ENCODE measurements around the gene TNNI3.
"Not testable (repeated sequence)": the region's sequence is repeated elsewhere in the genome, so short reads cannot be mapped to it uniquely, and the experiment has no call there.

TNNI3 gene

DNA sequence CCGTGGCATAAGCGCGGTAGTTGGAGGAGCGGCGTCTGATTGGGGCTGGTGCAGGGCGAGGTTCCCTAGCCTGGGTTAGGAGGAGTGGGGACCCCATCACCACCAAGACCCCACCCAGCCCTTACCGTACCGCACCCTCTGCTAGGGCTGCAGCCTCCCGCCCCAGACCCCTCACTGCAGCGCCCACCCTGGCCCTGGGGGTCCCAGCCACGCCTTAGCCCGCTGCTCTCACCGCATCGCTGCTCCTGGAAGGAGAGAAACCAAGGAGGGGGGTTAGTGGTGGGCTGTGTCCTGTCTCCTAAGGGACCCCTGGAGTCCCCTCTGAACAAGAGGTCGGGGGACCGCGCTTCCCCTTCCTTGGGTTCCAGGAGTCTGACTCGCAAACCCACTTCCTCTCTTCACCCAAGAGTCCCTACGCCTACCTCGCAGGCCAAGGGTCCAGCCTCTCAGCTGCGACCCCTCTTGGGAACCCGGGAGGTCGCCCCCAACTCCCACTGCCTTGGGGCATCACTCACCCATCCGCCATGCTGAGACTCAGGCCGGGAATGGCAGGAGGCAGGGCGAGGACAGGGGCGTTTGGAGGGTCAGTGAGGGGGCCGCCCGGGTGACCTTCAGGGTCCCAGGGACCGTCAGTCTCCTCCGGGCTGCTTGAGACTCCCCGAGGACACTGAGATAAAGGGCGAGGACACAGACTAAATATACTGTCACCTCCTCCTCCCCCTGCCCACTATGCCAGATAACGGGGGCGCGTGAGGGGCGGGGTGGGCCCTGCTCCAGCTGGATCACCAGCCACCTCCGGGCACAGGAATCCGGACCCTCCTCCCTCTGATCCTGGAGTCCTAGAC lies at the start of gene TNNI3:
Gene TNNI3 (minus strand): TSS at position 669 of the 845 bp plus-strand sequence. CDS start 143 bp downstream, at position 526.
- no peak for DNase-seq

DNA sequence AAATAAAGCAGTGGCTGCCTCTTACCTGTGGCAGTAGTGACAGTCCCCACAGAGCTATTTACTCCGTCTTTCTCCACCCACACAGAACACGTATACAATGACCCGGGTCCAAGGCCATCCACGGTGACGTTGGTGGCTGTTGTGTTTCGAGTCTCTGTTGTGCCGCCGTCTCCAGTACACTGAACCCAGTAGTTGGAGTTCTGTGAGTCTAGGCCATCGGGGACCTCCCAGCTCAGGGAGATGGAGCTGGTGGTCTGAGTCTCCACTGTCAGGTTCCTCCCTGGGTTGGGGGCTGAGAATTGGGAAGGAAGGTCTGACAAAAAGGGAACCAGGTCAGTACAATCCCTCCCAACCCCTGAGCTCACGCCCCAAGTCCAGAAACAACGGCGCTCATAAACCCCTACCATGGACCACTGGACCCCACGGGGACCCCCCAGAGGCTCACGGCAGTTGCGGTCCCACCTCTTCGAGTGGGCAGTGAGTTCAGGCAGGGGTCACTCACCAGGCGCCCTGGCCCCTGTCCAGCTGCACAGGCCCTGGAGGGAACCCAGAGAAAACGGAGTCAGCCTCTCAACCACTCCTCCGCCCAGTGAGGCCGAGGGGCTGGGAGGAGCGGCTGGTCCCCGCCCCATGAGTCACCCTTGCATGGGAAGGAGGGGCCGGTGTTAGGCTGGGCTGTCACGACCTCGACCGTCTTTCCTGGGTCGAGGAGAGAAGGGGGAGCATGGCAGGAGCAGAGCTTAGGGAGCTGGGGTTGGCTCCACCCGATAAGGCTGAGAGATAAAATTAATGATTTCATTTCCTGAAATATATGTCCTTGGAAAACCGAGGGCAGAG lies 49.4 kb upstream of the TNNI3 start:
- DNase-seq, result peak; percentile 59 to 79

DNA sequence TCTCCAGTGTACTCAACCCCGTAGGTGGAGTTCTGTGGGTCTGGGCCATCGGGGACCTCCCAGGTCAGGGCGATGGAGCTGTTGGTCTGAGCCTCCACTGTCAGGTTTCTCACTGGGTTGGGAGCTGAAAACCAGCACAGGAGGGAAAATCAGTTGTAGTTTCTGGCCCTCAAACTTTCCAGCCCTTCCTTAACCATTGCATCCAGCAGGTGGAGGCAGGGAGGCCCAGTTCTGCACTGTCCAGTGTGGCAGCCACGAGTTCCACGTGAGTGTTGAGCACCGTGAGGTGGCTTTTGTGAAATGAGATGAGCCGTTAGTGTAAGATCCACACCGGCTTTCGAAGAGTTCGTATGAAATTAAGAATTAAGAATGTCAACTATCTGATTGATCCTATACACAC lies 44.7 kb upstream of the TNNI3 start:
- not testable (repeated sequence) for DNase-seq

DNA sequence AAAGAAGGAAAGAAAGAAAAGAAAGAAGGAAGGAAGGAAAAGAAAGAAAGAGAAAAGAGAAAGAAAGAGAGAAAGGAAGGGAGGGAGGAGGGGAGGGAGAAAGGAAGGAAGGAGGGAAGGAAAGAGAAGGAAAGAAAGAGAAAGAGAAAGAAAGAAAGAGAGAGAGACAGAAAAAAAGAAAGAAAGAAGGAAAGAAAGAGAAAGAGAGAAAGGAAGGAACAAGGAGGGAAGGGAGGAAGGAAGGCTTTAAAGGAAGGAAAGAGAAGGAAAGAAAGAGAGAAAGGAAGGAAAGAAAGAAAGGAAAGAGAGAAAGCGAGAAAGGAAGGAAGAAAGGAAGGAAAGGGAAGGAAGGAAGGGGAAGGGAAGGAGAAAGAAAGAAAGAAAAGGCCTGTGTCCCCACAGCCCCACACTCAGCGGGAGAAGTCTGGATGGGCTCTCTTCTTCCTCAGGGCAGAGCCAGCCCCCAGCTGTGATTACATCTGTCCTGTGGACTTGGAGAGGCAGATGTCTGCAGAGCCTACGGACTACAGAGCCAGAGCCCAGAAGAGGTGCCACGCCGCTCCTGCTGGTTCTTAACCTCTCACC lies 42.2 kb upstream of the TNNI3 start:
- no peak for DNase-seq

DNA sequence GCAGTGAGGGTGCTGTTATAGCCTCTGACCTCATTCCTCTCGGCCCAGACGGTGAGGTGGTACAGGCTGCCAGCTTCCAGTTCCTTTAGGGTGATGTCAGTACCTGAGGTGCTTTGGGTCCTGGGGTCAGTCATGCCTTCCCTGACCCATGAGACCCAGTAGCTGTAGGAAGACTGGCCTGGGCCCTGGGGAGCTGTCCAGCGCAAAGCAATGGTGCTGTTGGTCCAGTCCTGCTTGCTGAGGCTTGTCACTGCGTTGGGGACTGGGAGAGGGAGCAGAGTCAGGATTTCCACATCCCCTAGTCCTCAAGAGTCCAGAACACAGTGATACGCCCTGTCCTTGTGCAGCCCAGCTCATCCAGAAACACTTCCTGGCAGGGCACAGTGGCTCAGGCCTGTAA lies 41.1 kb upstream of the TNNI3 start:
- DNase-seq, result no peak

DNA sequence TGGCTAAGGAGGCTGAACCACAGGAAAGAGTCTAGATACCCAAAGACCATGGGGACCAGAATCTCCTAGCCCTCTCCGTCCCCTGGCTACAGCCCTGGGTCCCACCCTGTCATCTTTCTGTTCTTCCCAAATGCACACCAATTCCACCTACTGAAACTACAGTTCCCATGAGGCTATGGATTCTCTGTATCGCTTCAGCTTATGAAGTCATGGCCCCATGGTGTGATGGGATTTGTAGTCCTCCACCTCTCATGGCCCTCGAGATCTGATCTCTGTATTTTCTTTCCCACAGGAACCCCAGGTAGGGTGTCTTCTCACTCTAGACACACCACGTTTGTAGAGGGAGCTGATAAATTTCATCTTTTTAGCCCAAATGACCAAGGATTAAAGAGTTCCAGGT lies 40.0 kb upstream of the TNNI3 start:
- DNase-seq, result peak in 1 of 2 experiments; percentile 22

DNA sequence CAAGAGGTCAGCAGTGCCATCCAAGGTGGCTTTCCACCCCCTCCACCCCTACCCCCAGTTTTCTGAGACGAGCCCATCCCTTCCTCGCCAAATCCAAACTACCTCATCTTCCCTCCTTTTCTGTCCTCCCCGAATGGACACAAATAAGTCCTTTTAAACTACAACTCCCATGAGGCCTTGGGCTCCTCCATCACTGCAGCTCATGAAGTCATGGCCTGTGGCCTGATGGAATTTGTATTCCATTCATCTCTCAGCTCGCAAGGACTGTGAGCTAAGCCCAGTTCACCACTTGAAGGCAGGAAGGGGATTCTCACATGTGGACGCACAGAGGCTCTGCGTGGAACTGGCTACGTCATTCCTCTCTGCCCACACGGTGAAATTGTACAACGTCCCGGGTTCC lies 39.3 kb upstream of the TNNI3 start:
- DNase-seq, result no peak

DNA sequence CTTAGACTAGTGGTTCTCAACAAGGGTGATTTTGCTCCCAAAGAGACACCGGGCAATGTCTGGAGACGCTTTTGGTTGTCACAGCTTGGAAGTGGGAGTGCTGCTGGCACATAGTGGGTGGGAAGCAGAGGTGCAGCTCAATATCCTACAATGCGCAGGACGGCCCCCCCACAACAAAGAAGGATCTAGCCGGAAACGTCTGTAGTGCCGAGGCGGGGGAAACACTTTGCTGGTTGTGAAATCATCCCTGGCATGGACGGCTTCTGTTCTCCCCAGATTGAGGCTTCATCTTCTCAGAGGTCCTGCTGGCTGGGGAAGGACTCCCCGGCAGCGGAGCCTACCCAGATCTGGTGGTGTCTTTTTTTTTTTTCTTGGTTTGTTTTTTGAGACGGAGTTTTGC lies 35.9 kb upstream of the TNNI3 start:
- no peak for DNase-seq

DNA sequence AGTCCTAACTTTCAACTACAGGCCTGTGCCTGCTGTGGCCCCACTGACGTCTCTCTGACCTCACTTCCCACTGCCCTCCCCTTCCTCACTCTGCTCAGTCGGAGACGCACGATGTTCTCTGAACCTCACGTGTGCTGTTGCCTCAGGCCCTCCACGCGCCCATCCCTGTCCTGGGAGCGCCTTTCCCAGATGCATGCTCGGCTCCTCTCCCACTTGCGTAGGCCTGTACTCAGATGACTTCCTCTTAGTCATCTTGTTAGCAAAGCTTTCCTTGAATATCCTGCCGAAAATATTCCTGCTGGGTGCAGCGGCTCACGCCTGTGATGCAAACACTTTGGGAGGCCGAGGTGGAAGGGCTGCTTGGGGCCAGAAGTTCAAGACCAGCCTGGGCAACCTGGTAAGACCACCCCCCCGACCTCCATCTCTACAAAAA lies 31.9 kb upstream of the TNNI3 start:
- peak; percentile 74 to 92 for DNase-seq

DNA sequence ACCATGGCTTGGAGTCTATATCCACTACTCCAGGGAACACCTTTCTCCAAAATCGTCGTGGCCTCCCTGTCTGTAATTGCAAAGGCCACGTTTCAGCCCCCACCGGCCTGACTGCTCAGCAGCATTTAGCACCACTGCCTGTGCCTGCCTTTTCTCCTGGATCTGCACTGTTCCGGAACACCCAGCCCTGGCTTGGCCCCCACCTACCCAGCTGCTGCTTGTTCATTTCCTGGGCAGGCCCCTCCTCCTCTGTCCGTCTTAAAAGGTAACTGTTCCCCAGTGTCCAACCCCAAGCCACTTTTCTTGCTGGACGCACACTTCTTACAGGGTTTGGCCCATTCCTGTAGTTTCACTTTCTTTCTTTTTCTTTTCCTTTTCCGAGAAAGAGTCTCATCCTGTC lies 31.1 kb upstream of the TNNI3 start:
- DNase-seq, result peak in 1 of 2 experiments; percentile 4

DNA sequence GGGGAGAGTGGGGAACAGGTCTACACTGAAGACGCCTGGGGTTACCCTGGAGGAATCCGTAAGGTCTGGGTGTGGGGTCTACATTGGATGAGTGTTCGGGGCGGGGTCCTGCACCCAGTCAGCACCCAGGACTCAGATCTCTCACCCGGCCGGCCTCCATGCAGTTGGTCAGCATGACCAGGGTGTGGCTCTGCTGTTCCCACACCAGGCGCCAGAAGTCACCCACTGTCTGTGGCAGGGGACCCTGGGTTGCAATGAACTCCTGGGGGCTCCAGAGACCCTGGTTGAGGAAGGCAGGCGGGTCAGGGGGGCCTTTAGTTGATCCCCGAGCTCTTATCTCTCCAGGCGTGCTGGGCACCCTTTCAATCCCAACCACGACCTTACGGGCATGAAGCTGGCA lies 28.5 kb upstream of the TNNI3 start:
- DNase-seq, result no peak

DNA sequence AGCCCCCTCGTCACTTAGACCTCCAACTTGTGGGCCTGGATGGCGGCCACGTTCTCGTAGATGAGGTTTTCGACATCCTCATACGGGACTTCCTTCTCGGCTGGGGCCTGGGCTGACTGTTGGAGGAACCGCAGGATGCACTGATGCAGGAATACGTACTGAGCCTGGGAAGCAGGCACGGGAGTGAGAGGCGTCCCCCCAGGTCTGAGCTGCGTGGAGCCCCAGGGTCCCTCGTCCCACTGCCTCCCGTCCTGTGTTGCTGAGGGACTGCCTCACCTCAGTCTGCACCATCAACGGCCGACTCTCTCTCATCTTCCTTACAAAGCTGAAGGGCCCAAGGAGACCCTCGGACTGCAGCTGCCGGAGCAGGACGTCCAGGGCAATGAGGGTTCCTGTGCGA lies 24.2 kb upstream of the TNNI3 start:
- DNase-seq, result no peak

DNA sequence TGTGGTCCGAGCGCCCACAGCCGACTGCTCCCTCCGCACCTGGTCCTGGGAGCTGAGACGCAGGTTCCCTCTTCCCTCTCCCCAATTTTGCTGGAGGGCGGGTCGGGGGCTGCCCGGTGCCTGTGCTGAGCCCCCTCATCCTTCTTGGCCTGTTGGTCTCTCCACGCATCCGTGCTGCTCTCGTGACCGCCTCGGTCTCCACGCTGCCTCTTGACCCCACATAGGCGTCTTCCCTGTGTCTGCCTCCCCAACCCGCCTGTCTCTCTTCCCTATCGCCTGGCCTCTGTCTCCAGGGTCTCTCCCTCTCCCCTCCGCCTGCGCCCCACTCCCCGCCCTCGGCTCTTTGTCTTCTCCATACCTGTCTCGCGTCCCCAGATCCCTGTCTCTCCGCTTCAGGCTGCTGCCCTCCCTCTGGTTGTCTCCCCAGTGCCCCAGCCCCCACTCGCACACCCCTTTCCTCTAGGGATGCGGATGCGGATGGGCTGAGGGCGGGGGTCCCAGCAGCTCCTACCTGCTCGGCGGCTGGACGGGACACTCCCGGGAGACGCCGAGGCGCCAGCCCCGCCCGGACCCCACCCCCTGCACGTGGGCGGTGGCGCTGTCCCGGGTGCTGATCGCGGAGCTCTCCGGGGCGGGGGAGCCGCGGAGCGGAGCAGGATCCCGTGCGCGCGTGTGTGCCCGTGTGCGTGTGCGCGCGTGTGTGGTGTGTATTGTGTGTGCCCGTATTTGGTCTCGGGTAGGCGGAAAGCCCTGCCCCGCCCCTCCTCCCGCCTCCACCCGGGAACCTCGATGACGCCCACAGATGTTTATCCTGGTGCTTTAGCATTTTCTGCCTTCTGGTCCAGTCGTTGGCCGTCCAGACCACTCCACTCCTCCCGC lies 22.3 kb upstream of the TNNI3 start, which contains the start of gene SYT5:
Gene SYT5 (minus strand): TSS at position 684 of the 879 bp plus-strand sequence. CDS start 1,248 bp downstream, outside the sequence.
- no peak for DNase-seq

DNA sequence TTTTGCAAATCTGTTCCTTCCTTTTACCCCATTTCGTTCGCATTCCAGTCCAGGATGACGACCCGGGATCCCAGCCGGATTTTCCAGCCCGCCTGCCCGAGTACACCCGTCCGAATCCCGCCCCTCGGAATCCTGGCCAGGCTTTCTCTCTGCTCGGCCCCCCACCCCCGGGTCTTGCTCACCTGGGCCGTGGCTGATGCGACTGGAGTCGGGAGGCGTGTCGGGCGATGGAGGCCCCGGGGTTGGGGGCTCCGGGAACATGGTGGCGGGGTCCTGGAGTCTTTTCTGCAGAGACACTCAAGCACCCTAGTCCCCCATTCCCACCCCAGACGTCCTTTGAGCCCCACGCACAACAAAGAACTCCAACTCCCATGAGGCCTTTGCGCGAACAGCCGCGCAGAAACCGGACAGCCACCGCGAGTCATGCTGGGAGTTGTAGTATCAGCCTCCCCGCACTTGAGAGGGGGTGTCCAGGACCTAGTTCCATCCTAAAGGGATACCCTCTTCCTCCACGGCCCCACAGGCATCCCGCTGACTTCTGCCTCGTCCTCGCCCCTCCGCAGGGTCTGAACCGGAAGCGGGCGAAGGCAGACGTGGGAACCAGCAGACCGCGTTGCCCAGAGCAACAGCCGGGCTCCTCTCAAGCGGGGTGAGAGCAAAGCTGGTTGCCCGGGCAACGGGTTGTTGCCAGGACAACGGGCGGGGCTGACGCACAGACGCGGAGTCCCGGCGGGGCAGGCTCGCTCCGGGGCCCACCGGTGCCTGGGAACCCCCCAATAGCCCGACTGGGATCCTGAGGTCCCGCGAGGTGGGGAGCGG lies 21.5 kb upstream of the TNNI3 start:
- DNase-seq, result peak in 1 of 2 experiments; percentile 74

DNA sequence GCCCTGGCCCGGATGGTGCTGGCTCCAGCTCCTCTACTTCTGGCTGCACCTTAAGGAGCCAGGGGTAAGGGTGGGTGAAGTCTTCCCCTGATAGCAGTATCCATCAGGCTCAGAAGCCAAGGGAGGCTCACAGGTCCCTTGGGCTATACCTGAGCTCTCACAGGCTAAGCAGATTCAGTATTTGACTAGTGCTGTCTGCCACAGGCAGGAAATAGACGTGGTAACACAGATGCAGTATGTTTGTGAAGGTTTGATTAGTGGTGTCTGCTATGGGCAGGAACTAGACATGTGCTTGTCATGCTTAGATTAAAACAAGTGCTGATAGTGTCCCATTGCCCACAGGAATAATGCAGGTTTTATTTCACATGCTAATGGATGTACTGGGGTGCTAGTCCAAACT lies 18.5 kb upstream of the TNNI3 start:
- DNase-seq, result peak in 1 of 2 experiments; percentile 11

DNA sequence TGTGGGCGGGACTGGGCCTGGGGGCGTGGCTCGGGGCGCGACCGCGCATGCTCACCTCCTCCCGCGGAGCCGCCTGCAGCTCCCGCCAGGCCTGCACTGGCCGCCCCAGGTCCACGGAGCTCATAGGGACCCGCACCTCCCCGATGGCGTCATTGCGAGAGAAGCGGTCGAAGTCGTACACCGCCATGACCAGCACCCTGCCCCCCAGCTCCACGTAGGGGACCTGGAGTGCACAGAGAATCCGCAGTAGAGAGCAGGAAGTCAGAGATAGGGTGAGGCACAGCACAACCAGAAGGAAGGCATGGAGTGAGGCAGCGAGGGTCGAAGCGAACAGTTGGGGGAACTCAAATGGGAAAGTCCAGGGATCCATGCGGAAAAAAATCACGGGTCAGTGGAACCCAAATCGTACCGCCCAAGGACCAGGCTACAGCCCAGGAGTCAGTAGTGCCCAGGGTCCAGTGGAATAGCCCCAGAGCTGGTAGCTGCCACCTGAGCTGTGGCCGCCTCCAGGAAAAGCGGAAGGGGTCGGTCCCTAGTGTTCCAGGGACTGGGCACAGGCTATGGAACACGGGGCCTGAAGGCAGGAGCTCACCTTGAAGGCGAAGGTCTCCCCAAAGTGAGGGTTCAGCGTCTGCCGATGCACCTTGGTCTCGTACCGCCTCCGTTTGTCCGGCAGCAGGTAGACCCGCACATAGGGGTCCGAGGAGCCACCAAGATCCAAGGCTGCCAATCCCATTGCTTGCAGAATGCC lies 17.8 kb upstream of the TNNI3 start:
- no peak for DNase-seq

DNA sequence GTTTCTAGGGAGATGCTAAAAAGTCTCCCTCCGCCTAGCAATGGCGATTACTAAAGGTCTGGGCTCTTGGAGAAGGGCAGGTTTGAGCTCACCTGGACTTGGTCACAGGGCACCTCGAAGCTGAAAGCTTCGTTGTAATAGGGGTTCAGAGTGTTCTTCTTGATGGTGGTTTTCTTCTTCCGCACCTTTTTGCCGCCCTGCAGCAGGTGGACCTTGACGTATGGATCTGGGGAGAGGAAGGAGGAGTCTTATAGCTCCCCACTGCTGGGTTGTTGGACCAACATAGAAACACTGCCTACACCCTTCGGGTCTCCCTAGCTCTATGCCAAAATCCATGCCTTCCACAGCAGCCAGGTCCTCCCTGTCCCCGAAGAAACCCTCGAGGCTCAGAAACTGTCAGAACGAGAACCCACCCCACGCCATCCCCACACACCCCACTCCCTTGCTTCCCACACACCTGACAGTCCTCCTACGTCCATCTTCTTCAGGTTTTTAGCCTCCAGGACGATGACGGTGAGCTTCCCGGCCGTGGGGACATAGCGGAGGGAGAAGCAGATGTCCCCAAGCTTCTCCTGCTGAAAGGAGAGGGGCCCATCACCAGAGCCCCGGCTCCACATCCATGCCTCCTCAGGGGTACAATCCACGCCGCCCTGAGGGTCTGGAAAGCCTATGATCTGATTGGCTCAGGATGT lies 17.0 kb upstream of the TNNI3 start:
- no peak for DNase-seq

DNA sequence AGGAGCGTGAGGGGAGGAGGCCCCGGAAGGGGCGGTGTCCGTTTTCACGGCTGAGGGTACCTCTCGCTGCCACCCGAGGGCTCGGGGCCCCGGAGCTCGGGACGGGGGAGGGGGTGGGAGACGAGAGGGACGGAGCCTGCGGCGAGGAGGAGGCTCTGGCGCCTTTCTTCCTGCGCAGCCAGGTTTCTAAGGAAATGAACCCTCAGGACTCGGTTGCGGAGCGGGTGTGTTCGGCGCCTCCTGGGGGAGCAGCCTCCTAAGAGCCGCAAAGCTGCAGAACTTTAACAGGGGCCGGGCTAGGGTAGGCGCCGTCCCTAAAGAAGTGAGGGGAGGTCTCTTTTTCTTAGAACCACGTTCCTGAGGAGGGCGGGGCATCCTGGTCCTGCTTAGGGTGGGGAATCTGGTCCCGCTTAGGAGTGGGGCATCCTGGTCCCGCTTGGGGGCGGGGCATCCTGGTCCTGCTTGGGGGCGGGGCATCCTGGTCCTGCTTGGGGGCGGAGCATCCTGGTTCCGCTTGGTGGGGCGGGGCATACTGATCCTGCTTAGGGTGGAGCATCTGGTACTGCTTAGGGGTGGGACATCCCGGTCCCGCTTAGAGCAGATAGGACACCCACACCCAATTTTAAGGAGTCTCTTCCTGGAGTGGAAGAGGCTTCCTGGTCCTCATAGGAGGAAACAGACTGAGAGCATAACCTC lies 16.3 kb upstream of the TNNI3 start:
- DNase-seq, result peak; percentile 60 to 87

DNA sequence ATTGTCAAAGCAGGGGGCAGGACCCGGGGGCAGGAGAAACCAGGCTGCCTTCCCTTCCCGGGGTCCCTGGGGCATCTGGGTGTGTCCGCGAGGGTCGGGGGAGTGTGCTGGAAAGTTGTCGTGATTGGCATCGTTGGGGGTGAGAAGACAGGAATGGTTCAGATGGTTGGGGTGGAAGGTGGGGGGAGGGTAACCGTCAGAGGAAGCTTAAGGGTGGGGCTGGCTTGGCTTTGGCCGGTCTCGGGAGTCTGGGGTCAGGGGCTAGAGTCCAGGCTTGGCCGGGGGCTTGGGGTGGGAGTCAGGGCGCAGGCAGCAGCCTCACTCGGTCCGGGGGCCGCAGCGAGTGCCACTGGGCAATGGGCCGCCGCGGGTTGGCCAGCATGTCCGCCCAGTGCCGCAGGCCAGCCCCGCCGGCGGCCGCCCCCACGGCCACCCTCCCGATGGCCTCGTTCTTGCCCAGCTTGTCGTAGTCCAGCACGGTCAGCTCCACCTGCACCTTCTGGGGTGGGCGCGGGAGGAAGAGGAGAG lies 15.7 kb upstream of the TNNI3 start:
- DNase-seq, result no peak

Data from SW 1271 (cell line).